ENCODE results near the gene SLC7A8. TPM values are rescaled to one million over a fixed set of nuclear protein-coding genes. Genes with fewer than 3 reads are reported as not detected.

Gene SLC7A8
- total RNA-seq, 3 donors from 2014 or later, result 46.8 to 98.9 (median 61.9) TPM

DNA sequence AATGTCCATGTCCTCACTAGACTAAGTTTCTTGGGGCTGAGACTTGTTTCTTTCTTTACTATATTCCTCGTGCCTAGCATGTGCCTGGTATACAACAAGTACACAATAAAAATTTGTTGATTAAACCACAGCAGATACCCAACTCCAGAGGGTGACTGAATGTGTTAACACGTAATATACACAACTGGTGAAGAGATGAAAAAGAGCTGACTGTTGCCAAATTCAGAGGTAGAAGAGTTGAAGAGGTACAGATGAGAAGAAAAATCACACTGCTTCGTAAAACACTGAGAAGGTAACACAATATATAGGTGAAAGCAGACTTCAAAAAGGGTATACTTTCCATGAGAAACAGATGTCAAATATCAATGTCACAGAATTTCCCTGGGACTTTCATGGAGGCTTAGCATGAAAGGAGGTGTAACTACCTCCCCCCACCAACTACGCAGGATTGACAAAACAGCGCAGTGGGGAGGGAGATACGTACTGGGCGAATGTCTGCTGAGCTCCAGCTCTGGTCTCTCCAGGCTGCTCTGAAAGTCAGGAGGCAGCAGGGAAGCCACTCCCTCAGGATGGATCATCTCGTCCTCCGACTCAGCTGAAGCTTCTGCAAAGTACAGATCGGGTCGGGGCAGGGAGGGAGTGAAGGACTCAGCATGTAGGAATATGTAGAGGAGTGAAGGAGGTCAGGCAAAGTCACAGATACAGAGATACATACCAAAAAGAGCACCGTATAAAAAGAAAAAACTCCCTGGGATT, 93.8 kb downstream of the SLC7A8 start:
- DNase-seq (ENCODE audit: low spot score in 2 of 2), result no peak
- H3K4me1 ChIP-seq, result peaks cover 0 to 12% of the 10 kb centered on the region in 2 donors
- peaks cover 5% of the 10 kb centered on the region for H3K36me3 ChIP-seq
- no peak overlapping the region for H3K27ac ChIP-seq
- no peak overlapping the region for H3K4me3 ChIP-seq
- H3K9me3 ChIP-seq, result no peaks in the 10 kb centered on the region
- no peaks in the 10 kb centered on the region for H3K27me3 ChIP-seq
- intact Hi-C loops (cut with DNase I; ENCODE audit: low total_unique reads), result no loop called here
- no peak for TF ChIP-seq POLR2A (IDR thresholded peaks at IDR 0.05)
- no peak for TF ChIP-seq POLR2AphosphoS5 (IDR thresholded peaks at IDR 0.05)
- no peak for TF ChIP-seq CTCF (IDR thresholded peaks at IDR 0.05)

DNA sequence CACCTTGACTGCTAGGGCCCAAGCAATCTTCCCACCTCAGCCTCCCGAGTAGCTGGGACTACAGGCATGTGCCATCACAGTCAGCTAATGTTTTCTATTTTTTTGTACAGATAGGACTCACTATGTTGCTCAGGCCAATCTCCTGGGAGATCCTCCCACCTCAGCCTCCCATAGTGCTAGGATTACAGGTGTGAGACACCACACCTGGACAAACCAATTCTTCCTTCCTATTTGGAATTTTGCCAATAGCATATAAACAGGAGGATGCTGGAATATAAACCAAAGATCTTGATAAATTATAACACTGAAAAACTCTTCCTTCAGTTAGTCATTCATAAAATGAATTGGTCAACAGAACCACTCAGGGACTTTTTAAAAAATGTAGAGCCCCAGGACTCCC, 96.9 kb downstream of the SLC7A8 start:
- no peak for DNase-seq (ENCODE audit: low spot score in 2 of 2)
- no peaks in the 10 kb centered on the region for H3K9me3 ChIP-seq
- no peaks in the 10 kb centered on the region for H3K4me1 ChIP-seq
- intact Hi-C loops (cut with DNase I; ENCODE audit: low total_unique reads), result no loop called here
- TF ChIP-seq POLR2AphosphoS5 (IDR thresholded peaks at IDR 0.05) (no peak), POLR2A (IDR thresholded peaks at IDR 0.05) (no peak), CTCF (IDR thresholded peaks at IDR 0.05) (no peak)
- no peaks in the 10 kb centered on the region for H3K27me3 ChIP-seq
- peaks cover 5% of the 10 kb centered on the region for H3K36me3 ChIP-seq
- H3K27ac ChIP-seq, result no peak overlapping the region
- H3K4me3 ChIP-seq, result no peak overlapping the region

- H3K9me3 ChIP-seq, result no peaks in the 10 kb centered on the region
- no peaks in the 10 kb centered on the region for H3K4me1 ChIP-seq
- TF ChIP-seq CTCF (IDR thresholded peaks at IDR 0.05) (no peak), POLR2A (IDR thresholded peaks at IDR 0.05) (no peak), POLR2AphosphoS5 (IDR thresholded peaks at IDR 0.05) (no peak)
- intact Hi-C loops (cut with DNase I; ENCODE audit: low total_unique reads), result no loop called here
- DNase-seq (ENCODE audit: low spot score in 2 of 2), result no peak
- no peak overlapping the region for H3K4me3 ChIP-seq
- no peaks in the 10 kb centered on the region for H3K27me3 ChIP-seq
- H3K36me3 ChIP-seq, result peaks cover 5% of the 10 kb centered on the region
- no peak overlapping the region for H3K27ac ChIP-seq
Observed at GRCh38 chr14:23085458-23085857, 98.0 kb downstream of the SLC7A8 start.

DNA sequence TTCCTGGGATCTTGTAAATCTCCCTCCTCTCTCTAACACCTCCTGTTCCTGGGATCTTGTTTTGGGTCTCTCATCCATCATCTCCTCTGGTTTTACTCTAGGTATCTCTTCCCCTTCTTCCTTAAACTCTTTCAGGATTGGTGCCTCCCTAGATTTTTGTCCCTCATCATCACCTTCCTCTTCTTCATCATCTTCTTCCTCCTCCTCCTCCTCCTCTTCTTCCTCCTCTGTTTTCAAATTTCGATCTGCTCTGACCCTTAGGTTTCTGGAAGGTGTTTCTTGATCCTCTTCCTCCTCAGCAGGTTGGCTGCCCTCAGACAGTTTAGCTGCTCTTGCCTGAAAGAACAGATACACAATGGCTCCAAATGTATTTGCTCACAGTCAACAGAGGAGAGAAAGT, 103.0 kb downstream of the SLC7A8 start:
- no peak for TF ChIP-seq POLR2AphosphoS5 (IDR thresholded peaks at IDR 0.05)
- TF ChIP-seq CTCF (IDR thresholded peaks at IDR 0.05), result no peak
- TF ChIP-seq POLR2A (IDR thresholded peaks at IDR 0.05), result no peak
- no peaks in the 10 kb centered on the region for H3K36me3 ChIP-seq
- H3K4me1 ChIP-seq, result no peaks in the 10 kb centered on the region
- intact Hi-C loops (cut with DNase I; ENCODE audit: low total_unique reads), result no loop called here
- H3K9me3 ChIP-seq, result no peaks in the 10 kb centered on the region
- H3K27me3 ChIP-seq, result no peaks in the 10 kb centered on the region
- DNase-seq (ENCODE audit: low spot score in 2 of 2), result no peak
- no peak overlapping the region for H3K4me3 ChIP-seq
- peak overlapping the region; percentile 65 to 84 for H3K27ac ChIP-seq

DNA sequence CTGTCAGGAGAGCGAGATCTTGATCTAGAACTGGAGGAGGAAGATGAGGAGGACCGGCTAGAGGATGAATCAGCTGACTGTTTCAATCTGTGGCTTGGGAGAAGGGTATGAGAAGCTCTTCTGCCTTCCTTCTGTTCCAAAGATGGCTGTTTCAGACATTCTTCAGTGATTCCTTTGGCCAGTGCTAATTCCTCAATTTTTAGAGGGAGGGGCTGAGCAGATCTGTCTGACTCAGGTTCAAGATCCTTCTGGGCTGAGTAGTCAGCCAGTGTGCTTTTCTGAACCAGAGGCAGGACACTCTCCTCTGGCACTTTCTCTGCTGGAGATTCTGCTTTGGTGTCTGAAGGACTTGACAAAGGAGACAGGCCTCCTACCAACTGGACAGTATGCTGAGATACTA, 103.7 kb downstream of the SLC7A8 start:
- Histone ChIP-seq H3K4me3 (no peak overlapping the region), H3K36me3 (no peaks in the 10 kb centered on the region), H3K27me3 (no peaks in the 10 kb centered on the region), H3K27ac (peak overlapping the region; percentile 65 to 84), H3K4me1 (no peaks in the 10 kb centered on the region), H3K9me3 (no peaks in the 10 kb centered on the region)
- DNase-seq (ENCODE audit: low spot score in 2 of 2), result no peak
- TF ChIP-seq CTCF (IDR thresholded peaks at IDR 0.05) (no peak), POLR2A (IDR thresholded peaks at IDR 0.05) (no peak)
- intact Hi-C loops (cut with DNase I; ENCODE audit: low total_unique reads), result no loop called here

Measured in breast epithelium (tissue), 4 donors.